Type B pancreatic cell (in vitro differentiated cells): ENCODE measurements around the gene EIPR1. TPM values are rescaled to one million over a fixed set of nuclear protein-coding genes. Genes with fewer than 3 reads are reported as not detected.

Experiments used
- DNase-seq: peaks from one replicate; pipeline ENCODE4 v3.0.0; 2021; ENCODE audit warnings: mixed read lengths; ENCODE audit not compliant: unreplicated experiment; ENCODE audit errors: extremely low spot score
- H3K27ac Mint-ChIP-seq: 2 replicates; pipeline ENCODE4 v1.8.0; 2021; ENCODE audit warnings: mild to moderate bottlenecking, mixed read lengths
- H3K27me3 Mint-ChIP-seq: 2 replicates; pipeline ENCODE4 v1.8.0; 2021; ENCODE audit warnings: mixed read lengths
- H3K36me3 Mint-ChIP-seq: 2 replicates; pipeline ENCODE4 v1.8.0; 2021; ENCODE audit warnings: mixed read lengths
- H3K4me1 Mint-ChIP-seq: one replicate; pipeline ENCODE4 v1.8.0; 2021; ENCODE audit warnings: mixed read lengths; ENCODE audit not compliant: unreplicated experiment
- H3K4me3 Mint-ChIP-seq: 2 replicates; pipeline ENCODE4 v1.8.0; 2021; ENCODE audit warnings: mild to moderate bottlenecking, mixed read lengths
- H3K9me3 Mint-ChIP-seq: 2 replicates; pipeline ENCODE4 v1.8.0; 2021; ENCODE audit warnings: mixed read lengths
- total RNA-seq: library from RNA; stranded (reverse); gene quantifications from 2 replicates; pipeline ENCODE4 v1.2.1, GENCODE V29; 2021; ENCODE audit warnings: low replicate concordance
- TF ChIP-seq, protein P1 (sequence below): fragments of 200-600 bp; sonication (generic); conservative IDR thresholded peaks from 2 replicates; pipeline ENCODE4 v1.5.0; 2021; ENCODE audit warnings: antibody characterized with exemption, mild to moderate bottlenecking

The EIPR1 gene
- total RNA-seq, 1 donor from 2014 or later: 24.9 TPM

DNA sequence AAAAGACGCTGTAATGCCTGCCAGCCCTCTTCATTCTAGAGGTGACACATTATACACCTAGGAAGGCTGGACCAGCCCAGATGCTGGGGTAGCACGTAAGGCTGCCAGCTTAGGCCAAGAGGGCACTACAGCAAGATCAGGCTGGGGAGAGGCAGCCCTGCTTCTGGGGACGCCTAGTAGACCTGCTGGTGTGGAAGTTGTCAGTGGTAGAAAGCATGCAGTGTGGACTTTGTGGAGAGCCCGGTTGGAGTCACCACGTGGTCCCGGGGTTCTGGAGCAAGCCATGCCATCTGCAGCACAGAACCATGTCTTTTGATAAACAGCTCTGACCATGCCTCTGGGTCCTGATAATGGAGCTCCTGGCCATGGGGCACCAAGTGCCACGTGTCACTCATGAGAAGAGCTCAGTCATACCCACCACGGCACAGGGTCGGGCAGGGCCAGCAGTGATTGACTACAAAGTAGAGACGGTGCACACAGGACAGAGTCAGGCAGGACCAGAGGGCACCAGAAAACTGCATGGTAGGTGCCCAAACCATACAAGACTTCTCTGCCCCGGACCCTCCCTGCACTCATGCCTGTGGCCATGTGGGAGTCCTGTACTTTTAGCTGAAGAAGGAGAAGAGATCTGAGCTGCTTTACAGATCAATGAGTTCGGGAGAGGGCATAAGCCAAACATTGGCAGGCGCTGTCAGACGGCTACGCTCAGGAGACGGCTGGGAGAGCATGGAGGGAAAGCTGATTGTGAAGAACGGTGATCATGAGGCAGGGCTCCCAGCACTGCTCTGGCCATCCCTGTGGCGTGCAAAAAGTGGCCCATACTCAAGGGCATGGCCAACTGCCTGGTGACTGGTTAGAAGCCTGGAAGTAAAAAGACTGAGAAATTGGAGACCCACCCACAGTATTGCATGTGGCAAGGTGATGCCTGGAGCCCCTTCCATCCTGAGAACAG, 114.9 kb downstream of the EIPR1 start:
- H3K4me1 Mint-ChIP-seq: peaks cover 13% of the 10 kb centered on the region
- H3K4me3 Mint-ChIP-seq: no peak overlapping the region
- peaks cover 8% of the 10 kb centered on the region for H3K36me3 Mint-ChIP-seq
- no peak overlapping the region for H3K27ac Mint-ChIP-seq
- TF ChIP-seq, protein P1, sequence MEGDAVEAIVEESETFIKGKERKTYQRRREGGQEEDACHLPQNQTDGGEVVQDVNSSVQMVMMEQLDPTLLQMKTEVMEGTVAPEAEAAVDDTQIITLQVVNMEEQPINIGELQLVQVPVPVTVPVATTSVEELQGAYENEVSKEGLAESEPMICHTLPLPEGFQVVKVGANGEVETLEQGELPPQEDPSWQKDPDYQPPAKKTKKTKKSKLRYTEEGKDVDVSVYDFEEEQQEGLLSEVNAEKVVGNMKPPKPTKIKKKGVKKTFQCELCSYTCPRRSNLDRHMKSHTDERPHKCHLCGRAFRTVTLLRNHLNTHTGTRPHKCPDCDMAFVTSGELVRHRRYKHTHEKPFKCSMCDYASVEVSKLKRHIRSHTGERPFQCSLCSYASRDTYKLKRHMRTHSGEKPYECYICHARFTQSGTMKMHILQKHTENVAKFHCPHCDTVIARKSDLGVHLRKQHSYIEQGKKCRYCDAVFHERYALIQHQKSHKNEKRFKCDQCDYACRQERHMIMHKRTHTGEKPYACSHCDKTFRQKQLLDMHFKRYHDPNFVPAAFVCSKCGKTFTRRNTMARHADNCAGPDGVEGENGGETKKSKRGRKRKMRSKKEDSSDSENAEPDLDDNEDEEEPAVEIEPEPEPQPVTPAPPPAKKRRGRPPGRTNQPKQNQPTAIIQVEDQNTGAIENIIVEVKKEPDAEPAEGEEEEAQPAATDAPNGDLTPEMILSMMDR: no peak
- H3K9me3 Mint-ChIP-seq: no peaks in the 10 kb centered on the region
- DNase-seq: no peak
- no peaks in the 10 kb centered on the region for H3K27me3 Mint-ChIP-seq

GRCh38 chr2:3261511-3261910, 116.1 kb downstream of the EIPR1 start:
- Mint-ChIP-seq H3K27me3 (no peaks in the 10 kb centered on the region), H3K4me1 (peaks cover 21% of the 10 kb centered on the region), H3K9me3 (no peaks in the 10 kb centered on the region), H3K27ac (no peak overlapping the region), H3K4me3 (no peak overlapping the region), H3K36me3 (peaks cover 16% of the 10 kb centered on the region)
- TF ChIP-seq, protein P1: no peak
- no peak for DNase-seq

DNA sequence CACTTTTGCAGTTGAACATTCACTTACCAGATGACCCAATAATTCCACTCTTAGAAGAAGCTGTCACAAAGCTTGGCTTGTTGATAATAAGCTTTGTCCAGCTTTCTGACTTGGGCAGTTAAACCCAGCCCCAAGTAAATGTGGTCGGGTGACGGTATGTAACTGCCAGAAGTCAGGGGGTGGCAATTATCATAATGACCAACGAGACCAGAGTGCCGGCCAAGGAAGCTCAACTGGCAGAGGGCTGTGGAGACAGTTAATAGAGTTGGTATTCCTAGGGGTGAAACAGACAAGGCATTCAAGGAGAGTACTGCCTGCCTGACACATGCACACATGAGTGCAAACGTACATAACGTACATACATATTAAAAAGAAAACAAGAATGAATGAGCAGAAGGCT, 116.7 kb downstream of the EIPR1 start:
- peaks cover 16% of the 10 kb centered on the region for H3K4me1 Mint-ChIP-seq
- H3K36me3 Mint-ChIP-seq: peaks cover 16% of the 10 kb centered on the region

GRCh38 chr2:3257826-3258225, 119.8 kb downstream of the EIPR1 start:
- no peak overlapping the region for H3K4me3 Mint-ChIP-seq
- H3K4me1 Mint-ChIP-seq: peaks cover 10% of the 10 kb centered on the region
- peaks cover 18% of the 10 kb centered on the region for H3K36me3 Mint-ChIP-seq
- H3K27ac Mint-ChIP-seq: no peak overlapping the region
- no peaks in the 10 kb centered on the region for H3K27me3 Mint-ChIP-seq
- no peaks in the 10 kb centered on the region for H3K9me3 Mint-ChIP-seq
- TF ChIP-seq, protein P1: no peak
- DNase-seq: no peak

More for the DNA sequence above, 116.7 kb downstream of the EIPR1 start:
- Mint-ChIP-seq H3K27me3 (no peaks in the 10 kb centered on the region), H3K9me3 (no peaks in the 10 kb centered on the region), H3K4me3 (no peak overlapping the region), H3K27ac (no peak overlapping the region)
- DNase-seq: no peak
- TF ChIP-seq, protein P1: no peak

DNA sequence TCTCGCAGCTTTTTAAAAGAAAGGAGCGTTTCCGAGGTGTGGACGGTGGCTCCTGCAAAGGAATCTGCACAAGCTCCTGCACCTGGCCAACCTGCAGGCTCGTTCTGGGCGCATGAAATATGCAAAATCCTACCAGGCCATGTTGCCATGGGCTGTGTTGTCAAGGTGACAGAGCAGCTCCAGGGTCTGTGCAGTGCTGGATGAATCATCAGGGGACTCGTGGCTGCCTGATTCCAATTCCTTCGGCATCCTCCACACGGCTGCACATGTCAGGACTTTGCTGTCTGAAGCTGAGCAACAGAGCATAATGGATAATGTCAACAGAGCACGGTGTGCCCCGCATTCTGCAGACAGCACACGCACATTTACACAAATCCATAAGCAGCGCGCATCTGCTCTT, 120.5 kb downstream of the EIPR1 start:
- H3K27me3 Mint-ChIP-seq: no peaks in the 10 kb centered on the region
- peaks cover 10% of the 10 kb centered on the region for H3K4me1 Mint-ChIP-seq
- TF ChIP-seq, protein P1: no peak
- no peak for DNase-seq
- no peak overlapping the region for H3K4me3 Mint-ChIP-seq
- H3K36me3 Mint-ChIP-seq: peaks cover 15% of the 10 kb centered on the region
- no peak overlapping the region for H3K27ac Mint-ChIP-seq
- H3K9me3 Mint-ChIP-seq: no peaks in the 10 kb centered on the region
